Hepatocyte (in vitro differentiated cells): ENCODE measurements around the gene CAB39. TPM values are rescaled to one million over a fixed set of nuclear protein-coding genes. Genes with fewer than 3 reads are reported as not detected.
A peak's percentile ranks its signal among the peaks of the same experiment; 100 is the strongest.

Source experiments
- DNase-seq: peaks from one replicate; pipeline ENCODE4 v3.0.0-alpha.2; 2016; ENCODE audit warnings: low spot score
- H2AFZ ChIP-seq: fragments of 200-600 bp; sonication (generic); 2 replicates; pipeline ENCODE4 v1.6.0; 2016; ENCODE audit warnings: antibody characterized with exemption, mild to moderate bottlenecking
- H3K27ac ChIP-seq: fragments of 200-600 bp; sonication (generic); 2 replicates; pipeline ENCODE4 v1.5.1; 2016; ENCODE audit warnings: mild to moderate bottlenecking
- H3K27me3 ChIP-seq: fragments of 200-600 bp; sonication (generic); 2 replicates; pipeline ENCODE4 v1.6.1; 2016
- H3K36me3 ChIP-seq: fragments of 200-600 bp; sonication (generic); replicated peaks from 2 replicates; pipeline ENCODE4 v1.5.1; 2016; ENCODE audit warnings: low read depth; ENCODE audit not compliant: insufficient read depth
- H3K4me1 ChIP-seq: fragments of 200-600 bp; sonication (generic); 2 replicates; pipeline ENCODE4 v1.5.1; 2016; ENCODE audit warnings: mild to moderate bottlenecking, moderate library complexity; ENCODE audit not compliant: insufficient read depth
- H3K4me2 ChIP-seq: fragments of 200-600 bp; sonication (generic); 2 replicates; pipeline ENCODE4 v1.6.0; 2016
- H3K4me3 ChIP-seq: fragments of 200-600 bp; sonication (generic); 2 replicates; pipeline ENCODE4 v1.5.1; 2016; ENCODE audit warnings: mild to moderate bottlenecking
- H3K79me2 ChIP-seq: fragments of 200-600 bp; sonication (generic); 2 replicates; pipeline ENCODE4 v1.6.0; 2017; ENCODE audit warnings: mild to moderate bottlenecking
- H3K9me2 ChIP-seq: fragments of 200-600 bp; sonication (generic); replicated peaks from 2 replicates; pipeline ENCODE4 v1.6.0; 2017; ENCODE audit warnings: mild to moderate bottlenecking; ENCODE audit not compliant: insufficient read depth
- H3K9me3 ChIP-seq: fragments of 200-600 bp; sonication (generic); 2 replicates; pipeline ENCODE4 v1.5.1; 2016; ENCODE audit warnings: low read depth, mild to moderate bottlenecking
- H4K20me1 ChIP-seq: fragments of 200-600 bp; sonication (generic); 2 replicates; pipeline ENCODE4 v1.6.0; 2016; ENCODE audit warnings: mild to moderate bottlenecking; ENCODE audit not compliant: insufficient read depth, poor library complexity, severe bottlenecking
- CTCF ChIP-seq: fragments of 200-600 bp; sonication (generic); IDR thresholded peaks from 2 replicates; pipeline ENCODE4 v1.5.1; 2016; ENCODE audit warnings: antibody characterized with exemption, mild to moderate bottlenecking; ENCODE audit not compliant: poor library complexity
- EZH2 ChIP-seq: fragments of 200-600 bp; sonication (generic); IDR thresholded peaks from 2 replicates; pipeline ENCODE4 v1.6.1; 2016; ENCODE audit warnings: antibody characterized with exemption, mild to moderate bottlenecking, borderline replicate concordance
- EZH2phosphoT487 ChIP-seq: fragments of 200-600 bp; sonication (generic); IDR thresholded peaks from one replicate; pipeline ENCODE4 v1.6.1; 2018; ENCODE audit warnings: antibody characterized with exemption, mild to moderate bottlenecking, low read depth, moderate library complexity; ENCODE audit not compliant: unreplicated experiment, severe bottlenecking
- WGBS: methylation state at CpG from one replicate; pipeline ENCODE4 v1.1.6; 2016; ENCODE audit warnings: low lambda C conversion rate; ENCODE audit errors: missing lambda C conversion rate; 5-methylcytosine and 5-hydroxymethylcytosine counted together
- polyA plus RNA-seq: library from polyadenylated mRNA; unstranded; fragments of >200 nt; fragmentation: Nextera tagmentation; extraction: Ambion mirVana; gene quantifications from 2 replicates; pipeline ENCODE4 v1.2.1, GENCODE V29; 2016
- total RNA-seq: library from RNA; depleted of rRNA; stranded (reverse); fragments of >200 nt; gene quantifications from 2 replicates; pipeline ENCODE4 v1.2.3, GENCODE V29; 2014

CAB39 gene
- total and polyA plus RNA-seq, 2 experiments from 2014 or later = 38.5 to 84.4 TPM

DNA sequence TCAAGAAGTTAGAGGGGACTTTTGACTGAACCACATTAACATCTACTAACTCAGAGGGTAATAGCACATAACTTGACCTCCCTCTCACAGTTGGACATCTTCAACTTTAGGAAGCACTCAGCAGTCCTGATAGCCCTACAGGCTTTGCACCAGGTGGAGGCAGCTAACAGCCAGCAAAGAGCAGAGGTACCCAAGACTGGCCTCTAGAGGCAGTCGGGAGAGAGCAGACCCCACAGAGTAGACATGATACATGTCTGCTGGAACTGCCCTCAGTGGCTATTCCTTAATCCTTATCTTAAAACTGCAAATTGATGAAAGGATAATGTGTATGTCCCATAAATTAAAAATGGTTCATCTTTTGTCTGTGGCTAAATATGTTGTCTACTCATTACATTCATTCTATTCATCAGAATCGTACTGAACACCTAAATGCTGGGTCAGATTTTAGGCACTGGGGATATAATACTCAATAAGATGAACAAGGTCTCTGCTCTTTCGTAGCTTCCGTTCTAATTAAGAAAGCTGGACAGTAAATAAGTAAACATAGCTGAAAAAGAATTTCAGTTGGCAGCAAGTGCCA lies 49.8 kb downstream of the CAB39 start:
- Histone ChIP-seq H3K4me3 (no peak overlapping the region), H3K27ac (no peak overlapping the region), H3K79me2 (peaks cover 79% of the 10 kb centered on the region), H3K9me3 (no peaks in the 10 kb centered on the region), H3K9me2 (no peaks in the 10 kb centered on the region), H2AFZ (no peak overlapping the region), H3K4me2 (no peak overlapping the region), H4K20me1 (no peaks in the 10 kb centered on the region), H3K4me1 (peaks cover 23% of the 10 kb centered on the region), H3K36me3 (no peaks in the 10 kb centered on the region), H3K27me3 (no peaks in the 10 kb centered on the region)
- TF ChIP-seq EZH2 (no peak), EZH2phosphoT487 (no peak), CTCF (peak; percentile 28)
- peak; percentile 41 for DNase-seq
- WGBS = 83% methylated on average over 4 of the region's 4 CpGs

GRCh38 chr2:230764346-230764745 lies 51.7 kb downstream of the CAB39 start:
- no peak overlapping the region for H3K27ac ChIP-seq
- H3K4me1 ChIP-seq = peaks cover 13% of the 10 kb centered on the region
- no peak for DNase-seq
- H3K4me2 ChIP-seq = no peak overlapping the region
- no peaks in the 10 kb centered on the region for H3K27me3 ChIP-seq
- TF ChIP-seq EZH2 (no peak), EZH2phosphoT487 (no peak), CTCF (no peak)
- H3K79me2 ChIP-seq = peaks cover 77% of the 10 kb centered on the region
- H3K9me2 ChIP-seq = no peaks in the 10 kb centered on the region
- H2AFZ ChIP-seq = no peak overlapping the region
- 100% methylated on average over 1 of the region's 1 CpG for WGBS
- H3K4me3 ChIP-seq = no peak overlapping the region
- H3K36me3 ChIP-seq = no peaks in the 10 kb centered on the region
- H4K20me1 ChIP-seq = no peaks in the 10 kb centered on the region
- H3K9me3 ChIP-seq = no peaks in the 10 kb centered on the region

DNA sequence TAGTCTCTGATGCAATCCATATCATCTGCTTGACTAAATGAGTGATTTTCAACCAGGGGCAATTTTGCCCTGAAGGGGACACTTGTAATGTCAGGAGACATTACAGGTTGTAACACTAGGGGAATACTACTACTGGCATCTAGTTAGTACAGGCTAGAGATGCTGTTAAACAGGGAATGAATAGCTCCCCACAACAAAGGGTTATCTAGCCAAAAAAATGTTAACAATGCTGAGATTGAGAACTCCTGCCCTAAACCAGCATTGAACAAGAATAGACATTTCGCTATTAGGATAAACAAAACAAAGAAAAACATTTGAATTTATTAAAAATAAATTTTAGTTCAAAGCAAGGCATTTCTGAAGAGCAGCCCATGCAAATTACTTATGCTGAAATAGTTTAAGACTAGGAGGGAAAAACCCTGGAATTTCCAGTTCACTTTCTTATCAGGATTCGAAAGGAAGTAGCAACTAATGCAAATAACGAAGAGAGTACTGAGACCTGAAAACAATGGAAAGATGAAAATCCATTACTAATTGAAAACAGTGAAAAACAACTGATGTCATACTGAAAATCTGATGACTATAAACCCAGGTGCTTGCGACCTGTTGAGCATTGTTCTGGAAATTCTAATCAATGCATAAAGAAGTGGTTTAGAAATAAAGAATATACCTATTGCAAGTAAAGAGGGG lies 53.1 kb downstream of the CAB39 start:
- 65% methylated on average over 4 of the region's 4 CpGs for WGBS
- Histone ChIP-seq H3K36me3 (no peaks in the 10 kb centered on the region), H3K9me2 (no peaks in the 10 kb centered on the region), H3K4me3 (no peak overlapping the region), H3K27me3 (no peaks in the 10 kb centered on the region), H3K79me2 (peaks cover 70% of the 10 kb centered on the region), H2AFZ (no peak overlapping the region), H3K9me3 (no peaks in the 10 kb centered on the region), H3K27ac (peak overlapping the region; percentile 59), H3K4me1 (peaks cover under 1% of the 10 kb centered on the region), H4K20me1 (no peaks in the 10 kb centered on the region), H3K4me2 (no peak overlapping the region)
- TF ChIP-seq EZH2 (no peak), CTCF (no peak), EZH2phosphoT487 (no peak)
- DNase-seq = no peak
